Dedifferentiated amniotic fluid mesenchymal stem cell (primary cell): ENCODE data around the gene TRAK1.

Source experiments
- DNase-seq: peaks from one replicate; pipeline ENCODE4 v3.0.0-alpha.2; 2016; ENCODE audit errors: extremely low spot score

The TRAK1 gene

GRCh38 chr3:42122261-42123011 is 31.3 kb downstream of the TRAK1 start:
- DNase-seq: no peak

GRCh38 chr3:42123012-42123581 is 31.9 kb downstream of the TRAK1 start:
- no peak for DNase-seq

GRCh38 chr3:42123824-42124658 is 32.9 kb downstream of the TRAK1 start:
- no peak for DNase-seq

- DNase-seq: no peak
These were observed 36.1 kb downstream of the TRAK1 start for GRCh38 chr3:42127226-42127625.

- DNase-seq: no peak
These were observed 37.4 kb downstream of the TRAK1 start for GRCh38 chr3:42128526-42128925.

GRCh38 chr3:42129014-42129953 is 38.1 kb downstream of the TRAK1 start:
- no peak for DNase-seq

- DNase-seq: no peak
These were observed 38.8 kb downstream of the TRAK1 start for GRCh38 chr3:42130007-42130328.

GRCh38 chr3:42130329-42131070 is 39.3 kb downstream of the TRAK1 start:
- no peak for DNase-seq

GRCh38 chr3:42133500-42134298 is 42.5 kb downstream of the TRAK1 start:
- no peak for DNase-seq

- no peak for DNase-seq
These were observed 43.8 kb downstream of the TRAK1 start for GRCh38 chr3:42134867-42135464.

- DNase-seq: no peak
These were observed 48.7 kb downstream of the TRAK1 start for GRCh38 chr3:42139621-42140453.

- no peak for DNase-seq
These were observed 49.6 kb downstream of the TRAK1 start for GRCh38 chr3:42140665-42141203.

GRCh38 chr3:42143440-42143839 is 52.3 kb downstream of the TRAK1 start:
- DNase-seq: no peak

- DNase-seq: no peak
These were observed 53.1 kb downstream of the TRAK1 start for GRCh38 chr3:42144209-42144608.

- DNase-seq: no peak
These were observed 57.1 kb downstream of the TRAK1 start for GRCh38 chr3:42148086-42148848.

GRCh38 chr3:42148982-42149432 is 57.9 kb downstream of the TRAK1 start:
- peak; percentile 20 for DNase-seq

- DNase-seq: no peak
These were observed 58.4 kb downstream of the TRAK1 start for GRCh38 chr3:42149532-42149931.

- DNase-seq: no peak
These were observed 58.8 kb downstream of the TRAK1 start for GRCh38 chr3:42149975-42150374.
